H9 (cell line): ENCODE results near the gene DPM3. TPM values are rescaled to one million over a fixed set of nuclear protein-coding genes. Genes with fewer than 3 reads are reported as not detected.

ENCODE experiments used
- DNase-seq: peaks from one replicate; pipeline ENCODE4 v3.0.0-alpha.2; 2017
- H2AFZ ChIP-seq: one replicate; pipeline ENCODE4 v1.6.1; 2013; ENCODE audit warnings: mild to moderate bottlenecking, low read length, control low read depth, moderate library complexity
- H2AK5ac ChIP-seq: 2 replicates; pipeline ENCODE4 v1.6.1; 2013; ENCODE audit warnings: low read length, control low read depth, mixed read lengths; ENCODE audit not compliant: insufficient read length
- H2BK120ac ChIP-seq: one replicate; pipeline ENCODE4 v1.6.1; 2013; ENCODE audit warnings: low read depth, mild to moderate bottlenecking, low read length, control low read depth, inconsistent platforms; ENCODE audit not compliant: poor library complexity, severe bottlenecking
- H2BK12ac ChIP-seq: 2 replicates; pipeline ENCODE4 v1.6.1; 2013; ENCODE audit warnings: low read length, control low read depth, mixed read lengths, low read depth; ENCODE audit not compliant: insufficient read length
- H2BK15ac ChIP-seq: 2 replicates; pipeline ENCODE4 v1.6.1; 2013; ENCODE audit warnings: low read depth, low read length, control low read depth
- H2BK20ac ChIP-seq: one replicate; pipeline ENCODE4 v1.6.1; 2013; ENCODE audit warnings: low read depth, mild to moderate bottlenecking, low read length, control low read depth, inconsistent platforms; ENCODE audit not compliant: poor library complexity, severe bottlenecking
- H2BK5ac ChIP-seq: 2 replicates; pipeline ENCODE4 v1.6.1; 2013; ENCODE audit warnings: low read length, control low read depth, mixed read lengths; ENCODE audit not compliant: insufficient read length
- H3K14ac ChIP-seq: 2 replicates; pipeline ENCODE4 v1.6.1; 2013; ENCODE audit warnings: low read length, control low read depth; ENCODE audit not compliant: insufficient read depth
- H3K18ac ChIP-seq: 2 replicates; pipeline ENCODE4 v1.6.1; 2013; ENCODE audit warnings: low read depth, mild to moderate bottlenecking, mixed read lengths, low read length, control low read depth; ENCODE audit not compliant: insufficient read length
- H3K23ac ChIP-seq: 2 replicates; pipeline ENCODE4 v1.6.1; 2013; ENCODE audit warnings: low read length, control low read depth, mixed read lengths, low read depth; ENCODE audit not compliant: insufficient read length
- H3K23me2 ChIP-seq: 2 replicates; pipeline ENCODE4 v1.6.1; 2013; ENCODE audit warnings: low read depth, mild to moderate bottlenecking, mixed read lengths, low read length, control low read depth; ENCODE audit not compliant: insufficient read length, poor library complexity, severe bottlenecking
- H3K27ac ChIP-seq: 2 replicates; pipeline ENCODE4 v1.5.1; 2013; ENCODE audit warnings: low read length, control low read depth, mixed read lengths, low read depth; ENCODE audit not compliant: insufficient read length
- H3K27me3 ChIP-seq: 2 replicates; pipeline ENCODE4 v1.6.1; 2013; ENCODE audit warnings: low read length, control low read depth, inconsistent platforms; ENCODE audit not compliant: insufficient read depth
- H3K4ac ChIP-seq: 2 replicates; pipeline ENCODE4 v1.6.1; 2013; ENCODE audit warnings: low read depth, mild to moderate bottlenecking, control low read depth, inconsistent platforms, low read length, moderate library complexity
- H3K4me1 ChIP-seq: 2 replicates; pipeline ENCODE4 v1.6.1; 2013; ENCODE audit warnings: low read length, control low read depth, inconsistent platforms; ENCODE audit not compliant: insufficient read depth
- H3K4me2 ChIP-seq: 2 replicates; pipeline ENCODE4 v1.6.1; 2013; ENCODE audit warnings: low read length, control low read depth, mixed read lengths; ENCODE audit not compliant: insufficient read length, insufficient read depth
- H3K56ac ChIP-seq: 2 replicates; pipeline ENCODE4 v1.6.1; 2013; ENCODE audit warnings: low read depth, mild to moderate bottlenecking, mixed read lengths, low read length, control low read depth; ENCODE audit not compliant: insufficient read length
- H3K79me1 ChIP-seq: 2 replicates; pipeline ENCODE4 v1.6.1; 2013; ENCODE audit warnings: low read depth, mild to moderate bottlenecking, moderate library complexity, low read length, control low read depth, inconsistent platforms; ENCODE audit not compliant: insufficient read depth, poor library complexity, severe bottlenecking
- H3K79me2 ChIP-seq: 2 replicates; pipeline ENCODE4 v1.6.1; 2013; ENCODE audit warnings: low read length, control low read depth, inconsistent platforms; ENCODE audit not compliant: insufficient read depth
- H3K9ac ChIP-seq: 2 replicates; pipeline ENCODE4 v1.6.1; 2013; ENCODE audit warnings: low read length, control low read depth, mixed read lengths; ENCODE audit not compliant: insufficient read length; ENCODE audit errors: extremely low read depth
- H3K9me3 ChIP-seq: one replicate; pipeline ENCODE4 v1.6.1; 2013; ENCODE audit warnings: low read depth, low read length, inconsistent platforms; ENCODE audit not compliant: control insufficient read depth
- H3T11ph ChIP-seq: one replicate; pipeline ENCODE4 v1.6.1; 2013; ENCODE audit warnings: mild to moderate bottlenecking, low read length, control low read depth, inconsistent platforms
- H4K20me1 ChIP-seq: one replicate; pipeline ENCODE4 v1.6.1; 2013; ENCODE audit not compliant: control insufficient read depth, insufficient read length, insufficient read depth
- H4K5ac ChIP-seq: 2 replicates; pipeline ENCODE4 v1.6.1; 2013; ENCODE audit warnings: low read depth, mild to moderate bottlenecking, mixed read lengths, low read length, control low read depth; ENCODE audit not compliant: insufficient read length
- H4K8ac ChIP-seq: replicated peaks from 2 replicates; pipeline ENCODE4 v1.6.1; 2013; ENCODE audit warnings: low read length, control low read depth, mixed read lengths, low read depth; ENCODE audit not compliant: insufficient read length
- H4K91ac ChIP-seq: 2 replicates; pipeline ENCODE4 v1.6.1; 2013; ENCODE audit warnings: low read depth, mild to moderate bottlenecking, moderate library complexity, mixed read lengths, low read length, control low read depth; ENCODE audit not compliant: insufficient read length
- H3K27ac Mint-ChIP-seq, 3 experiments: 2 replicates in 2 of 3; 3 replicates in 1 of 3; pipeline ENCODE4 v1.8.0; 2020 to 2021; ENCODE audit warnings: mixed read lengths in 3 of 3, mild to moderate bottlenecking in 1 of 3, moderate library complexity in 1 of 3
- H3K27me3 Mint-ChIP-seq: 2 replicates; pipeline ENCODE4 v1.8.0; 2021; ENCODE audit warnings: low read depth, mild to moderate bottlenecking, moderate library complexity, mixed read lengths
- H3K36me3 Mint-ChIP-seq, 3 experiments: 2 replicates in 2 of 3; 3 replicates in 1 of 3; pipeline ENCODE4 v1.8.0; 2020 to 2021; ENCODE audit warnings: low read depth in 3 of 3, mixed read lengths in 3 of 3; ENCODE audit not compliant: insufficient read depth in 1 of 3
- H3K4me1 Mint-ChIP-seq, 2 experiments: 2 replicates each; pipeline ENCODE4 v1.8.0; 2020; ENCODE audit warnings: mixed read lengths in 2 of 2
- H3K4me3 Mint-ChIP-seq, 2 experiments: 2 replicates in 1 of 2; 3 replicates in 1 of 2; pipeline ENCODE4 v1.8.0; 2020 to 2021; ENCODE audit warnings: mild to moderate bottlenecking in 2 of 2, mixed read lengths in 2 of 2, moderate library complexity in 1 of 2
- H3K9me3 Mint-ChIP-seq, 2 experiments: 2 replicates in 1 of 2; 3 replicates in 1 of 2; pipeline ENCODE4 v1.8.0; 2020; ENCODE audit warnings: mild to moderate bottlenecking in 2 of 2, mixed read lengths in 2 of 2, moderate library complexity in 1 of 2
- WGBS: extraction: QIAGEN DNeasy Blood & Tissue Kit; methylation state at CpG from one replicate; pipeline ENCODE4 v1.1.7; 2013; ENCODE audit warnings: missing lambda C conversion rate, low lambda C conversion rate, mixed read lengths; ENCODE audit not compliant: insufficient read length; ENCODE audit errors: extremely low coverage; 5-methylcytosine and 5-hydroxymethylcytosine counted together
- total RNA-seq: library from RNA; stranded (reverse); gene quantifications from 2 replicates; pipeline ENCODE4 v1.2.1, GENCODE V29; 2021
- TF ChIP-seq, protein P1 (sequence below): fragments of 200-600 bp; sonication (generic); conservative IDR thresholded peaks from 3 replicates; pipeline ENCODE4 v1.8.0; 2021; ENCODE audit warnings: antibody characterized with exemption, mild to moderate bottlenecking

DPM3 gene
- total RNA-seq, 1 experiment from 2014 or later, result 48.5 TPM

DNA sequence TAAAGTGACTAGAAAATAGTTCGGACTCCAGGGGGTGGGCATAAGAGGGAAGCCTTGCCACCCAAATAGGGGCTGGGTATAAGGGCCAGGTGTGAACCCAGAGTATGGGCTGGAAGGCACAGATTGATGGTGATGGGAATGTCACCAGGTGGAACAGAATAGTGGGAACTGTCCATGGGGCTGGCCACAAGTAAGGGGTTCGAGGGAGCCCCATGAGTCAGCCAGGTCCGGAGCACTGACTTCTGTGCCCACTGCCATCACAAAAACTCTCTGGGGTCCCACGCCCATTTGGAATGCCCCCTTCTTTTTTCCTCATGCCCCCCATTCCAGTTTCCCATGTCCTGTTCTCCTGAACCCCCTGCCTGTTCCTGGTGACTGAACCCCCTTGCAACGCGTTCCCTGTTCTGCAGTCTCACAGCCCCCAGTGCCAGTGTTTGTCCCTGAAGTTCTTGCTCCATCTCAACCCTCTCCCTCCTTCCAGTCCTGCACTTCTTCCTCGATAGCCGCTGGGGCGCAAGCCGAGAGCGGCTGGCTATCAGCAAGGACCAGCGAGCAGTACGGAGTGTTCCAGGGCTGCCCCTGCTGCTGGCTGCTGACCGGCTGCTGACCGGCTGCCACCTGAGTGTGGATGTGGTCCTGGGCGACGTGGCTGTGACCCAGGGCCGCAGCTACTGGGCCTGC lies 41.2 kb upstream of the DPM3 start:
- H2AK5ac ChIP-seq, result no peak overlapping the region
- no CpG with 5 or more reads among the region's 18 CpGs for WGBS
- no peak overlapping the region for H3K27ac ChIP-seq
- H3K9me3 Mint-ChIP-seq, result no peaks in the 10 kb centered on the region
- peaks cover 9 to 18% of the 10 kb centered on the region in 2 experiments for H3K4me1 Mint-ChIP-seq
- no peak overlapping the region; a peak in 1 of 5 replicates for H3K4me3 Mint-ChIP-seq
- no peak overlapping the region for H4K8ac ChIP-seq
- no peaks in the 10 kb centered on the region for H4K20me1 ChIP-seq
- H3K9ac ChIP-seq, result no peak overlapping the region
- no peak overlapping the region for H4K5ac ChIP-seq
- H3K56ac ChIP-seq, result no peak overlapping the region
- no peak overlapping the region for H3K14ac ChIP-seq
- H3T11ph ChIP-seq, result no peak overlapping the region
- no peak overlapping the region for H2BK20ac ChIP-seq
- no peak overlapping the region for H3K4me2 ChIP-seq
- TF ChIP-seq, protein P1, sequence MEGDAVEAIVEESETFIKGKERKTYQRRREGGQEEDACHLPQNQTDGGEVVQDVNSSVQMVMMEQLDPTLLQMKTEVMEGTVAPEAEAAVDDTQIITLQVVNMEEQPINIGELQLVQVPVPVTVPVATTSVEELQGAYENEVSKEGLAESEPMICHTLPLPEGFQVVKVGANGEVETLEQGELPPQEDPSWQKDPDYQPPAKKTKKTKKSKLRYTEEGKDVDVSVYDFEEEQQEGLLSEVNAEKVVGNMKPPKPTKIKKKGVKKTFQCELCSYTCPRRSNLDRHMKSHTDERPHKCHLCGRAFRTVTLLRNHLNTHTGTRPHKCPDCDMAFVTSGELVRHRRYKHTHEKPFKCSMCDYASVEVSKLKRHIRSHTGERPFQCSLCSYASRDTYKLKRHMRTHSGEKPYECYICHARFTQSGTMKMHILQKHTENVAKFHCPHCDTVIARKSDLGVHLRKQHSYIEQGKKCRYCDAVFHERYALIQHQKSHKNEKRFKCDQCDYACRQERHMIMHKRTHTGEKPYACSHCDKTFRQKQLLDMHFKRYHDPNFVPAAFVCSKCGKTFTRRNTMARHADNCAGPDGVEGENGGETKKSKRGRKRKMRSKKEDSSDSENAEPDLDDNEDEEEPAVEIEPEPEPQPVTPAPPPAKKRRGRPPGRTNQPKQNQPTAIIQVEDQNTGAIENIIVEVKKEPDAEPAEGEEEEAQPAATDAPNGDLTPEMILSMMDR, result no peak
- no peak overlapping the region for H2BK15ac ChIP-seq
- DNase-seq, result no peak
- H3K4me1 ChIP-seq, result peaks cover under 1% of the 10 kb centered on the region
- no peak overlapping the region for H2BK12ac ChIP-seq
- H2BK120ac ChIP-seq, result no peak overlapping the region
- no peak overlapping the region for H4K91ac ChIP-seq
- H3K18ac ChIP-seq, result no peak overlapping the region
- H2AFZ ChIP-seq, result no peak overlapping the region
- H3K23me2 ChIP-seq, result no peaks in the 10 kb centered on the region
- no peaks in the 10 kb centered on the region for H3K79me1 ChIP-seq
- no peaks in the 10 kb centered on the region; the same call in 1 of the 2 replicates for H3K27me3 Mint-ChIP-seq
- no peak overlapping the region for H3K23ac ChIP-seq
- H3K4ac ChIP-seq, result no peak overlapping the region
- peaks cover 38 to 69% (median 58%) of the 10 kb centered on the region in 3 experiments for H3K36me3 Mint-ChIP-seq
- no peaks in the 10 kb centered on the region for H3K27me3 ChIP-seq
- H3K27ac Mint-ChIP-seq, result no peak overlapping the region; a peak in 1 of 7 replicates
- no peak overlapping the region for H2BK5ac ChIP-seq
- no peaks in the 10 kb centered on the region for H3K79me2 ChIP-seq
- no peaks in the 10 kb centered on the region for H3K9me3 ChIP-seq
